ENCODE results near the gene PARN. TPM values are rescaled to one million over a fixed set of nuclear protein-coding genes. Genes with fewer than 3 reads are reported as not detected.

The PARN gene
- polyA plus RNA-seq, 1 donor from 2014 or later = 22.3 TPM

GRCh38 chr16:14613991-14614390 lies 16.1 kb downstream of the PARN start:
- Histone ChIP-seq H3F3A (ENCODE audit: insufficient read depth, low read length, poor library complexity, severe bottlenecking) (no peaks in the 10 kb centered on the region), H3K36me3 (ENCODE audit: insufficient read depth, low read length) (no peaks in the 10 kb centered on the region), H3K4me3 (ENCODE audit: low read length) (no peak overlapping the region), H3K9ac (ENCODE audit: low read length) (no peak overlapping the region), H3K79me2 (replicated peaks; ENCODE audit: insufficient read depth, low read length) (no peaks in the 10 kb centered on the region), H3K27ac (ENCODE audit: low read length) (no peak overlapping the region), H3K9me2 (ENCODE audit: insufficient read depth, low read length) (no peaks in the 10 kb centered on the region), H3K9me3 (ENCODE audit: low read length) (no peaks in the 10 kb centered on the region), H2AFZ (ENCODE audit: low read depth, low read length) (no peak overlapping the region), H3K27me3 (ENCODE audit: insufficient read depth, low read depth, low read length) (no peaks in the 10 kb centered on the region), H4K20me1 (ENCODE audit: insufficient read depth) (no peaks in the 10 kb centered on the region), H3K4me2 (ENCODE audit: low read length) (no peak overlapping the region)
- TF ChIP-seq EZH2 (IDR thresholded peaks at IDR 0.05; ENCODE audit: borderline replicate concordance, insufficient read depth, low read length, poor library complexity, severe bottlenecking) = no peak
- TF ChIP-seq, protein P1, sequence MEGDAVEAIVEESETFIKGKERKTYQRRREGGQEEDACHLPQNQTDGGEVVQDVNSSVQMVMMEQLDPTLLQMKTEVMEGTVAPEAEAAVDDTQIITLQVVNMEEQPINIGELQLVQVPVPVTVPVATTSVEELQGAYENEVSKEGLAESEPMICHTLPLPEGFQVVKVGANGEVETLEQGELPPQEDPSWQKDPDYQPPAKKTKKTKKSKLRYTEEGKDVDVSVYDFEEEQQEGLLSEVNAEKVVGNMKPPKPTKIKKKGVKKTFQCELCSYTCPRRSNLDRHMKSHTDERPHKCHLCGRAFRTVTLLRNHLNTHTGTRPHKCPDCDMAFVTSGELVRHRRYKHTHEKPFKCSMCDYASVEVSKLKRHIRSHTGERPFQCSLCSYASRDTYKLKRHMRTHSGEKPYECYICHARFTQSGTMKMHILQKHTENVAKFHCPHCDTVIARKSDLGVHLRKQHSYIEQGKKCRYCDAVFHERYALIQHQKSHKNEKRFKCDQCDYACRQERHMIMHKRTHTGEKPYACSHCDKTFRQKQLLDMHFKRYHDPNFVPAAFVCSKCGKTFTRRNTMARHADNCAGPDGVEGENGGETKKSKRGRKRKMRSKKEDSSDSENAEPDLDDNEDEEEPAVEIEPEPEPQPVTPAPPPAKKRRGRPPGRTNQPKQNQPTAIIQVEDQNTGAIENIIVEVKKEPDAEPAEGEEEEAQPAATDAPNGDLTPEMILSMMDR (IDR thresholded peaks at IDR 0.05; ENCODE audit: poor library complexity, severe bottlenecking) = no peak
- no peak for TF ChIP-seq EP300 (conservative IDR thresholded peaks at IDR 0.05; ENCODE audit: poor library complexity, severe bottlenecking)
- TF ChIP-seq, protein P2, sequence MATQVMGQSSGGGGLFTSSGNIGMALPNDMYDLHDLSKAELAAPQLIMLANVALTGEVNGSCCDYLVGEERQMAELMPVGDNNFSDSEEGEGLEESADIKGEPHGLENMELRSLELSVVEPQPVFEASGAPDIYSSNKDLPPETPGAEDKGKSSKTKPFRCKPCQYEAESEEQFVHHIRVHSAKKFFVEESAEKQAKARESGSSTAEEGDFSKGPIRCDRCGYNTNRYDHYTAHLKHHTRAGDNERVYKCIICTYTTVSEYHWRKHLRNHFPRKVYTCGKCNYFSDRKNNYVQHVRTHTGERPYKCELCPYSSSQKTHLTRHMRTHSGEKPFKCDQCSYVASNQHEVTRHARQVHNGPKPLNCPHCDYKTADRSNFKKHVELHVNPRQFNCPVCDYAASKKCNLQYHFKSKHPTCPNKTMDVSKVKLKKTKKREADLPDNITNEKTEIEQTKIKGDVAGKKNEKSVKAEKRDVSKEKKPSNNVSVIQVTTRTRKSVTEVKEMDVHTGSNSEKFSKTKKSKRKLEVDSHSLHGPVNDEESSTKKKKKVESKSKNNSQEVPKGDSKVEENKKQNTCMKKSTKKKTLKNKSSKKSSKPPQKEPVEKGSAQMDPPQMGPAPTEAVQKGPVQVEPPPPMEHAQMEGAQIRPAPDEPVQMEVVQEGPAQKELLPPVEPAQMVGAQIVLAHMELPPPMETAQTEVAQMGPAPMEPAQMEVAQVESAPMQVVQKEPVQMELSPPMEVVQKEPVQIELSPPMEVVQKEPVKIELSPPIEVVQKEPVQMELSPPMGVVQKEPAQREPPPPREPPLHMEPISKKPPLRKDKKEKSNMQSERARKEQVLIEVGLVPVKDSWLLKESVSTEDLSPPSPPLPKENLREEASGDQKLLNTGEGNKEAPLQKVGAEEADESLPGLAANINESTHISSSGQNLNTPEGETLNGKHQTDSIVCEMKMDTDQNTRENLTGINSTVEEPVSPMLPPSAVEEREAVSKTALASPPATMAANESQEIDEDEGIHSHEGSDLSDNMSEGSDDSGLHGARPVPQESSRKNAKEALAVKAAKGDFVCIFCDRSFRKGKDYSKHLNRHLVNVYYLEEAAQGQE (IDR thresholded peaks at IDR 0.05; ENCODE audit: borderline replicate concordance) = no peak
- no peak for TF ChIP-seq POLR2AphosphoS5 (IDR thresholded peaks at IDR 0.05)
- TF ChIP-seq RAD21 (conservative IDR thresholded peaks at IDR 0.05) = no peak
- TF ChIP-seq SMC3 (conservative IDR thresholded peaks at IDR 0.05; ENCODE audit: poor library complexity) = no peak
- TF ChIP-seq MXI1 (conservative IDR thresholded peaks at IDR 0.05; ENCODE audit: poor library complexity, severe bottlenecking) = no peak
- no peak for TF ChIP-seq TAF1 (IDR thresholded peaks at IDR 0.05; ENCODE audit: low read depth)

- Histone ChIP-seq H3K4me2 (ENCODE audit: low read length) (no peak overlapping the region), H3K9me3 (ENCODE audit: low read length) (no peaks in the 10 kb centered on the region), H3K36me3 (ENCODE audit: insufficient read depth, low read length) (no peaks in the 10 kb centered on the region), H3K9me2 (ENCODE audit: insufficient read depth, low read length) (no peaks in the 10 kb centered on the region), H3K79me2 (replicated peaks; ENCODE audit: insufficient read depth, low read length) (no peaks in the 10 kb centered on the region), H4K20me1 (ENCODE audit: insufficient read depth) (no peaks in the 10 kb centered on the region), H2AFZ (ENCODE audit: low read depth, low read length) (no peak overlapping the region), H3K9ac (ENCODE audit: low read length) (no peak overlapping the region), H3K27ac (ENCODE audit: low read length) (no peak overlapping the region), H3K27me3 (ENCODE audit: insufficient read depth, low read depth, low read length) (no peaks in the 10 kb centered on the region), H3F3A (ENCODE audit: insufficient read depth, low read length, poor library complexity, severe bottlenecking) (no peaks in the 10 kb centered on the region), H3K4me3 (ENCODE audit: low read length) (no peak overlapping the region)
- TF ChIP-seq EP300 (conservative IDR thresholded peaks at IDR 0.05; ENCODE audit: poor library complexity, severe bottlenecking) (no peak), MXI1 (conservative IDR thresholded peaks at IDR 0.05; ENCODE audit: poor library complexity, severe bottlenecking) (no peak), TAF1 (IDR thresholded peaks at IDR 0.05; ENCODE audit: low read depth) (no peak), RAD21 (conservative IDR thresholded peaks at IDR 0.05) (no peak), SMC3 (conservative IDR thresholded peaks at IDR 0.05; ENCODE audit: poor library complexity) (no peak), POLR2AphosphoS5 (IDR thresholded peaks at IDR 0.05) (no peak), EZH2 (IDR thresholded peaks at IDR 0.05; ENCODE audit: borderline replicate concordance, insufficient read depth, low read length, poor library complexity, severe bottlenecking) (no peak)
- TF ChIP-seq, protein P2 (IDR thresholded peaks at IDR 0.05; ENCODE audit: borderline replicate concordance) = no peak
- TF ChIP-seq, protein P1 (IDR thresholded peaks at IDR 0.05; ENCODE audit: poor library complexity, severe bottlenecking) = no peak
Measured at GRCh38 chr16:14611660-14612059, 18.4 kb downstream of the PARN start.

Data from neural cell (in vitro differentiated cells).